Hematopoietic multipotent progenitor cell (in vitro differentiated cells): ENCODE results near the gene CRIP2. TPM values are rescaled to one million over a fixed set of nuclear protein-coding genes. Genes with fewer than 3 reads are reported as not detected.
A peak's percentile ranks its signal among the peaks of the same experiment; 100 is the strongest.

Experiments
- DNase-seq, 3 donors: peaks; one replicate each; pipeline ENCODE4 v3.0.0-alpha.2; 2011 to 2015; ENCODE audit warnings: low read depth in 2 of 3, low spot score in 2 of 3
- total RNA-seq: library from RNA; depleted of rRNA; stranded (reverse); fragments of >200 nt; gene quantifications from one replicate; pipeline ENCODE4 v1.2.3, GENCODE V29; 2012

The CRIP2 gene
- total RNA-seq, 1 donor = 43.9 TPM

GRCh38 chr14:105519946-105520698 is 45.5 kb downstream of the CRIP2 start:
- DNase-seq = no peak

GRCh38 chr14:105525326-105525725 is 50.7 kb downstream of the CRIP2 start:
- DNase-seq = no peak

- no peak for DNase-seq
These were observed 51.5 kb downstream of the CRIP2 start, which contains the start of gene TMEM121 for GRCh38 chr14:105525861-105526775. Gene TMEM121, plus strand, starts transcription at chr14:105526583. Its CDS starts 2,252 bp downstream, at chr14:105528835.

GRCh38 chr14:105526776-105527380 is 52.3 kb downstream of the CRIP2 start:
- DNase-seq = no peak

GRCh38 chr14:105527381-105527825 is 52.8 kb downstream of the CRIP2 start:
- DNase-seq = no peak

- peak; percentile 71 to 75 (median 74) for DNase-seq
These were observed 53.4 kb downstream of the CRIP2 start for GRCh38 chr14:105527826-105528585.

GRCh38 chr14:105528586-105529318 is 54.1 kb downstream of the CRIP2 start:
- DNase-seq = no peak

- DNase-seq = no peak
These were observed 54.6 kb downstream of the CRIP2 start for GRCh38 chr14:105529319-105529568.

Other genes with a start within 250 kb of the CRIP2 start
- gene BTBD6, start 226.3 kb upstream of the CRIP2 start, total RNA-seq = 10.2 TPM
- 125 TPM for gene BRF1, start 173.8 kb upstream of the CRIP2 start, total RNA-seq
- gene PACS2, start 160.1 kb upstream of the CRIP2 start, total RNA-seq = 104 TPM
- 1.1 TPM for gene TEX22, start 76.3 kb upstream of the CRIP2 start, total RNA-seq
- gene MTA1, start 55.0 kb upstream of the CRIP2 start, total RNA-seq = 110 TPM
- gene CRIP1, start 12.1 kb downstream of the CRIP2 start, total RNA-seq = 52.0 TPM
- gene TEDC1, start 16.4 kb downstream of the CRIP2 start, total RNA-seq = 29.1 TPM
- gene TMEM121, start 51.8 kb downstream of the CRIP2 start, total RNA-seq = 46.3 TPM